ENCODE results near the gene KIF25.

Gene KIF25

DNA sequence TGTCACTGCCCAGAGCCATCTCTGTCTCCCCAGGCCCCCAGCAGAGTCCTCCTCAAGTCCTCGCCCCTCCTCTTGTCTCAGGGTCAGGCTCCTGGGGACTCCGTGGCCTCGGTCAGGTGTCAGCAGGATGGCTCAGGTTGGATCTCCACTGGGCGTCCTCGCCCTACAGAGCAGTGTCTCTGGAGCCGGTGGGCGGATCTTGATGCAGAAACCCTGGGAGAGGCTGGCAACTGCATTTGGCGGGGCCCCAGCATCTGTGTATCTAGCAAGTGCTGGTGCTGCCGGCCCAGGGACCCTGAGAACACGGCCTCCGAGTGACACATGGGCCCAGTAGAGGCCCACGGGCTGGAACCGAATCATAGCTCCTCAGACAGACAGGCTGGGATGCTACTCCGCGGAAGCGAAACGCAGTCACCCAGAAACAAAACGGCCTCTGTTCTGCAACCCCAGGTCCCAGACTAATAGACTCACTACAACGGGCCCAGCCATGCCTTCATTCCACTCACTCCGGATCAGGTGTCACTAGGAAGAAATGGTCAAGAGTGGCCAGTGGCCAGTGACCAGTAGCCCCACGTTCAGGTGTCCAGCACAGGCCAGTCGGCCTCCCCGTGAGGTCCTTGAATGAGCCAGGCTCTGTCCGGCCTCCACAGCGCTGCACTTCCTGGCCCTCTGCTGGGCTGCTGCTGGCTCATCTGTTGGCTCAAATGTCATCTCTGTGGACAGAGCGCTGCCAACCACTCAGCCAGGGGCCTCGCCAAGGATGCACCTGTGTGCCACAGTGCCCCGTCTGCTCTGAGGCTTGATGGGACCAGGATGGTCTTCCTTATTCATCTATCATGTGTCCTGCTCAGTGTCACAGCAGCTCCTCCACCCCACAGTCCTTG, 94.2 kb downstream of the KIF25 start:
- DNase-seq = no peak

DNA sequence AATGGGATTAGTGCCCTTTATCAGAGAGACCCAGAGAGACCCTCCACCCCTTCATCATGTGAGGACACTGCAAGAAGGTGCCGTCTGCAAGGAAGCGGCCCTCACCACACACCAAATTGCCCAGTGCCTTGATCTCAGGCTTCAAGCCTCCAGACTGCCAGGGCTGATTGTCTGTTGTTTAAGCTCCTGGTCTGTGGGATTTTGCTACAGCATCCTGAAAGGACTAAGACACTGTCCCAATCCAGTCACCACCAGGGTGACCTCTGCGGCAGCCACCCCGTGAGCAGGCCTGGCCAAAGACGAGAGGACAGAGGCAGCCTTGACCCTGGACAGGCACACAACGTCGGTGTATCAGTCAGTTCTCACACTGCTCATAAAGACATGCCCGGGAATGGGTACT, 95.1 kb downstream of the KIF25 start:
- no peak for DNase-seq

GRCh38 chr6:168093071-168093505, 95.6 kb downstream of the KIF25 start:
- no peak for DNase-seq

- DNase-seq = no peak
These were observed 96.2 kb downstream of the KIF25 start for GRCh38 chr6:168093634-168094033.

All from GDM1 (cell line).